WI38 (cell line): ENCODE results near the gene EIF4G3.

Experiments
- H3K4me3 ChIP-seq: 2 replicates; pipeline ENCODE4 v1.5.1; 2011; ENCODE audit warnings: low read depth, mild to moderate bottlenecking, control low read depth, low read length
- CTCF ChIP-seq: IDR thresholded peaks from 2 replicates; pipeline ENCODE4 v1.5.1; 2012; ENCODE audit warnings: low read depth, mild to moderate bottlenecking, control low read depth, low read length

EIF4G3 gene

GRCh38 chr1:21045351-21045750 is 131.3 kb downstream of the EIF4G3 start:
- TF ChIP-seq CTCF = no peak
- no peak overlapping the region for H3K4me3 ChIP-seq

- no peak overlapping the region for H3K4me3 ChIP-seq
- no peak for TF ChIP-seq CTCF
These were observed 133.6 kb downstream of the EIF4G3 start for GRCh38 chr1:21042929-21043605.

- H3K4me3 ChIP-seq = no peak overlapping the region
- TF ChIP-seq CTCF = no peak
These were observed 135.2 kb downstream of the EIF4G3 start for GRCh38 chr1:21041541-21041940.

- TF ChIP-seq CTCF = no peak
These were observed 139.6 kb downstream of the EIF4G3 start for GRCh38 chr1:21037091-21037490.

GRCh38 chr1:21035794-21036193 is 140.9 kb downstream of the EIF4G3 start:
- no peak overlapping the region for H3K4me3 ChIP-seq
- no peak for TF ChIP-seq CTCF

More at GRCh38 chr1:21037091-21037490, 139.6 kb downstream of the EIF4G3 start:
- H3K4me3 ChIP-seq = no peak overlapping the region

GRCh38 chr1:21034725-21035628 is 141.7 kb downstream of the EIF4G3 start:
- no peak overlapping the region for H3K4me3 ChIP-seq
- no peak for TF ChIP-seq CTCF

GRCh38 chr1:21032741-21033140 is 144.0 kb downstream of the EIF4G3 start:
- TF ChIP-seq CTCF = no peak
- H3K4me3 ChIP-seq = no peak overlapping the region
